Measurements from ENCODE around the gene PIK3CD.

PIK3CD gene

GRCh38 chr1:9651565-9652378 lies at the start of gene PIK3CD:
TSS of gene PIK3CD (plus strand) at chr1:9651731. CDS start at chr1:9710456, 58,725 bp downstream.
- DNase-seq = peak; percentile 10

- no peak for DNase-seq
These were observed 49.4 kb upstream of the PIK3CD start for GRCh38 chr1:9601942-9602793.

GRCh38 chr1:9602794-9603167 lies 48.8 kb upstream of the PIK3CD start:
- DNase-seq = no peak

- DNase-seq = no peak
These were observed 48.2 kb upstream of the PIK3CD start for GRCh38 chr1:9603307-9603706.

- DNase-seq = peak; percentile 6
These were observed 47.5 kb upstream of the PIK3CD start for GRCh38 chr1:9603766-9604753.

- no peak for DNase-seq
These were observed 46.7 kb upstream of the PIK3CD start for GRCh38 chr1:9604836-9605235.

GRCh38 chr1:9605946-9606455 lies 45.5 kb upstream of the PIK3CD start:
- DNase-seq = no peak

- DNase-seq = no peak
These were observed 45.1 kb upstream of the PIK3CD start for GRCh38 chr1:9606458-9606857.

GRCh38 chr1:9606948-9607347 lies 44.6 kb upstream of the PIK3CD start:
- no peak for DNase-seq

- no peak for DNase-seq
These were observed 44.2 kb upstream of the PIK3CD start for GRCh38 chr1:9607352-9607751.

GRCh38 chr1:9609998-9610397 lies 41.5 kb upstream of the PIK3CD start:
- DNase-seq = no peak

GRCh38 chr1:9610548-9610947 lies 41.0 kb upstream of the PIK3CD start:
- DNase-seq = no peak

- DNase-seq = no peak
These were observed 39.8 kb upstream of the PIK3CD start for GRCh38 chr1:9611716-9612115.

GRCh38 chr1:9612162-9612845 lies 39.2 kb upstream of the PIK3CD start:
- DNase-seq = no peak

GRCh38 chr1:9612871-9613624 lies 38.5 kb upstream of the PIK3CD start:
- DNase-seq = no peak

GRCh38 chr1:9613625-9614299 lies 37.8 kb upstream of the PIK3CD start:
- no peak for DNase-seq

- peak; percentile 5 for DNase-seq
These were observed 36.0 kb upstream of the PIK3CD start for GRCh38 chr1:9615316-9616063.

- no peak for DNase-seq
These were observed 32.4 kb upstream of the PIK3CD start for GRCh38 chr1:9618909-9619679.

GRCh38 chr1:9621032-9621431 lies 30.5 kb upstream of the PIK3CD start:
- no peak for DNase-seq
